NCI-H345 (cell line): ENCODE results near the gene CCL4.
A peak's percentile ranks its signal among the peaks of the same experiment; 100 is the strongest.

Source experiments
- DNase-seq: peaks from one replicate; lab custom pipeline; 2025; lab: John Stamatoyannopoulos, UW

Gene CCL4

GRCh38 chr17:36144981-36145729 lies 41.5 kb downstream of the CCL4 start:
- DNase-seq: no peak

DNA sequence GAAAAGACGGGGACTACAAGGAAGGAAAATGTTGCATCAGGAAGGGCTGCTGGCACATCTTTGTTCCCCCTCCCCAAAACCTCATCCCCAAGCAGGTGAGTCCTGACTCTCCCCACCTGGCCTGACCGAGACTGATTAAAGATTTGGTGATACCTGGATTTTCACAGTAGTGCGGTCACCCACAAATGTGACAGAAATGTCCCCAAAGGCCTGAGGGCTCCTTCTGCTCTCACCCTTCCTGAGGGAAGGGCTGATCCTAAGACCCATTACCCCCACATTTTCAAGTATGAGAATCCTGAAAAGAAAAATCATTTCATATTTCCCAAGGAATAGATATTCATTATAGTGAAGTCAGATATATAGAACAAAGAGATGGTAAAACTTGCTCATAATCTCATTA lies 44.0 kb downstream of the CCL4 start:
- DNase-seq: no peak

DNA sequence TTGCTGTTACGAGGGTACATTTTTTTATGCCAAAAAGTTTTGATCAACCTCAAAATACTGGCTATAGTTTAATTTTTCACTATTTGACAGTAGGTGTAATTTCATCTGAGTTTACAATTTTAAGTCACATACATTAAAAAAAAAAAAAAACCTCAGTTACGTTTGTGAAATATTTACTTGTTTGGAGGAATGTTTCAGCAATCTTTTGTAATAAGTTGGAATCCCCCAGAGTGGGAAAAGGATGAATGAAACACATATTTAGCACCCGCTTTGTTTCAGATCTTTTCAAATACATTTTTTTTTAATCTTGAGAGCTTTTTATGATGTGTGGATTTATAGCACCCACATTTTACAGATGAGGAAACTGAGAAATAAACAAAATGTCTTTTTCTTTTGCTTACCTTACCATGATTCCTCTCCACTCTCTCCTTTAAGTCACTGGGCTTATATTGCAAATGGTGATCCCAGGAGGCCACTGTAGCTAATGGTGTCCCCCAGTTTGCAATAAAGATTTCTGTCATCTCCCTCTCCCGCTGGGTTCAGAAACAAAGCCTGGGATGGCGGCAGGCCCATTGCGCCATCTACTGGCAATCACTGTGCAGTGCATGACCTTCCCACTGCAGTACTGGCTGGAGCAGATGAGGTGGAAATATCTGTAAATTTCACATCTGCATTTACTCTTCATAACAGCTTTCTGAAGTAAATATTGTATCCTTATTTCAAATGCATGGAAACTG lies 45.1 kb downstream of the CCL4 start:
- DNase-seq: peak; percentile 44

- DNase-seq: no peak
Measured at GRCh38 chr17:36149296-36149820, 45.7 kb downstream of the CCL4 start.

- DNase-seq: no peak
Measured at GRCh38 chr17:36151891-36152638, 48.4 kb downstream of the CCL4 start.

- no peak for DNase-seq
Measured at GRCh38 chr17:36152639-36153120, 49.1 kb downstream of the CCL4 start.

DNA sequence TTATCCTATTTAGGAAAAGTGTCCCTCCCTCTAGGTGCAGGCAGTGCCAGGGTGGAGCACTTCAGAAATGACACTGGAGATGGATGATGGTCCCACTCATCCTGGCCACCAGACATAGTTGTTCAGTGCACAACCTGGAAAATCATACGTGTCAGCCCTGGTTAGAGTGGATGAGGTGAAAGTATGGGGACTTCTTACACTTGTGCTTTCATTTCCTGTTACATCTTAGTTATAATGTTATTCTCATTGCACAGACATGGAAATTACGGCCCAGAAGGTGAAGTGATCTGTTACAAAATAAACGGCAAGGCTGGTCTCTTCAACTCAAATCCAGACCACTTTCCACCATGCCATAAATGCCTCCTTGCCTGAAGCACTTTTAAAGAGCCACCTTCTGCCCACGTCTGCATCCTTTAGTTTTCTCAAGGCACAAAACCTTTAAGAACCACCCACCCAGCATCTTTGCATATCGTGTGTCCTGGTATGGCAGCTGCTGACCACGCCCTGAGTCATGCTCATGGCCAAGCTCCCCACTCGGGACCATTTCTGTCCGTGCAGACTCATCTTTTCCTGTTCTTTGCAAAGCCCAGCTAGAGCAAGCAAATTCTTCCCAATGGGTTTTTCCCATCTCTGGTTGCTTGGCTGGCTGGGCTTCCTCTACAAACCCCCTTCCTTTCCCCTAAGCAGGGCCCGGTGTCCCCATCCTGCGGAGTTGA lies 50.4 kb downstream of the CCL4 start:
- no peak for DNase-seq
